Stimulated activated CD8-positive, alpha-beta memory T cell treated with anti-CD3 and anti-CD28 coated beads, Interleukin-15, amount 100 ng/mL, for 1 hour (primary cell): Measurements from ENCODE around the gene ADAMTSL1.

ENCODE experiments used
- DNase-seq: peaks from one replicate; pipeline ENCODE4 v3.0.0-alpha.2; 2020; ENCODE audit warnings: low read depth

The ADAMTSL1 gene

GRCh38 chr9:18699764-18700163, 225.8 kb downstream of the ADAMTSL1 start:
- DNase-seq, result no peak

- no peak for DNase-seq
Observed at GRCh38 chr9:18700714-18701113, 226.8 kb downstream of the ADAMTSL1 start.

GRCh38 chr9:18703151-18703900, 229.4 kb downstream of the ADAMTSL1 start:
- DNase-seq, result no peak

- DNase-seq, result no peak
Observed at GRCh38 chr9:18703901-18704379, 230.0 kb downstream of the ADAMTSL1 start.

- DNase-seq, result no peak
Observed at GRCh38 chr9:18705796-18706392, 231.9 kb downstream of the ADAMTSL1 start.

GRCh38 chr9:18706648-18707047, 232.7 kb downstream of the ADAMTSL1 start:
- DNase-seq, result no peak

- DNase-seq, result no peak
Observed at GRCh38 chr9:18707061-18707461, 233.1 kb downstream of the ADAMTSL1 start.

GRCh38 chr9:18707489-18708205, 233.7 kb downstream of the ADAMTSL1 start:
- no peak for DNase-seq

- no peak for DNase-seq
Observed at GRCh38 chr9:18708429-18708828, 234.5 kb downstream of the ADAMTSL1 start.

GRCh38 chr9:18710065-18710464, 236.1 kb downstream of the ADAMTSL1 start:
- no peak for DNase-seq

- no peak for DNase-seq
Observed at GRCh38 chr9:18717759-18718158, 243.8 kb downstream of the ADAMTSL1 start.

GRCh38 chr9:18718393-18718792, 244.4 kb downstream of the ADAMTSL1 start:
- no peak for DNase-seq

GRCh38 chr9:18718932-18719331, 245.0 kb downstream of the ADAMTSL1 start:
- DNase-seq, result no peak

- DNase-seq, result no peak
Observed at GRCh38 chr9:18720691-18721090, 246.7 kb downstream of the ADAMTSL1 start.

GRCh38 chr9:18721267-18721994, 247.5 kb downstream of the ADAMTSL1 start:
- no peak for DNase-seq

- no peak for DNase-seq
Observed at GRCh38 chr9:18721995-18722310, 248.0 kb downstream of the ADAMTSL1 start.

GRCh38 chr9:18722882-18723281, 248.9 kb downstream of the ADAMTSL1 start:
- no peak for DNase-seq

GRCh38 chr9:18723366-18723765, 249.4 kb downstream of the ADAMTSL1 start:
- no peak for DNase-seq

GRCh38 chr9:18726546-18726945, 252.6 kb downstream of the ADAMTSL1 start:
- DNase-seq, result no peak

GRCh38 chr9:18727904-18728303, 254.0 kb downstream of the ADAMTSL1 start:
- DNase-seq, result no peak

GRCh38 chr9:18728642-18729041, 254.7 kb downstream of the ADAMTSL1 start:
- DNase-seq, result no peak

- no peak for DNase-seq
Observed at GRCh38 chr9:18730241-18730640, 256.3 kb downstream of the ADAMTSL1 start.

GRCh38 chr9:18739127-18739526, 265.2 kb downstream of the ADAMTSL1 start:
- DNase-seq, result no peak
